Activated B cell treated with CpG ODN at 0.5 μM for 24 hours (primary cell): ENCODE measurements around the gene ECE2. TPM values are rescaled to one million over a fixed set of nuclear protein-coding genes. Genes with fewer than 3 reads are reported as not detected.

Experiments
- ATAC-seq: fragments of 200-7000 bp; cut with Tn5 transposase; one replicate; pipeline ENCODE4 v1.10.0; 2021; ENCODE audit warnings: low read depth, mild to moderate bottlenecking, moderate library complexity
- CTCF ChIA-PET: fragments of 350-600 bp; sonication (Branson Sonifier 250); formaldehyde crosslinking; loops from one replicate; lab custom pipeline; 2021; ENCODE audit warnings: antibody characterized with exemption; lab: Charles Lee
- POLR2A ChIA-PET: fragments of 350-600 bp; sonication (Branson Sonifier 250); formaldehyde crosslinking; loops from one replicate; lab custom pipeline; 2021; ENCODE audit warnings: antibody characterized with exemption; lab: Charles Lee
- DNase-seq: peaks from one replicate; pipeline ENCODE4 v3.0.0; 2022
- H3K27ac Mint-ChIP-seq: one replicate; pipeline ENCODE4 v1.8.0; 2020; ENCODE audit warnings: mixed read lengths
- H3K27me3 Mint-ChIP-seq: one replicate; pipeline ENCODE4 v1.8.0; 2021; ENCODE audit warnings: mixed read lengths
- H3K36me3 Mint-ChIP-seq: one replicate; pipeline ENCODE4 v1.8.0; 2021; ENCODE audit warnings: low read depth, mixed read lengths
- H3K4me1 Mint-ChIP-seq: one replicate; pipeline ENCODE4 v1.8.0; 2021; ENCODE audit warnings: mixed read lengths
- H3K4me3 Mint-ChIP-seq: one replicate; pipeline ENCODE4 v1.8.0; 2020; ENCODE audit warnings: mild to moderate bottlenecking, mixed read lengths
- H3K9me3 Mint-ChIP-seq: one replicate; pipeline ENCODE4 v1.8.0; 2020; ENCODE audit warnings: mixed read lengths
- intact Hi-C: fragments of 100-400 bp; cut with micrococcal nuclease; formaldehyde crosslinking; loops from one replicate; pipeline ENCODE4 v1.15.1; 2024
- total RNA-seq: library from RNA; stranded (reverse); gene quantifications from 2 replicates; pipeline ENCODE4 v1.2.3, GENCODE V29; 2022
- TF ChIP-seq, protein P1 (sequence below): fragments of 200-600 bp; IDR thresholded peaks from one replicate; pipeline ENCODE4 v1.8.0; 2022; ENCODE audit warnings: antibody characterized with exemption, mild to moderate bottlenecking

ECE2 gene
- total RNA-seq, 1 donor from 2014 or later: not detected

DNA sequence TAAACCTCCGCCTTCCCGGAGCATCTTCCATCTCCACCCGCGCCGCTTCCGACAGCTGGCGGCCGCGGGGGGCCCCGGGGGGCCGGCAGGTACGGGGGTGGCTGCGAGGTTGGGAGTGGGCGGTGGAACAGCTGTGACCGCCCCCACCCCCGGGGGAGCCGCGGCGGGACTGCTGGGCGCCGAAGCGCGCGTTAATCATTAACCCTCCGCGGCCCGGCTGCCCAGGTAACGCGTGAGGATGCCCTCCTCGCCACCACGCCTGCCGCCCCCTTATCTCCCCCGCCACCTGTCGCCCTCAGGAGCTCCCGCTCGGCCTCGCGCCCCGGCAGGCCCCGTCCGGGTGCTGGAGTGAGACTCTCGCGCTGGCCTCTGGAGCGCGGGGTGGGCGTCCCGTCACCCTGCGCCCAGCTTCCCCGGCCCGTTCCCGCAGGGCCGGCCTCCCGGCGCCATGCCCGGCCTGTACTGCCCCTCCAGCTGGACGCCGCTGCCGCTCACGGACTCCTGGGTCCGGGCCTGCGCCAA is 45.7 kb upstream of the ECE2 start:
- H3K4me3 Mint-ChIP-seq: peak overlapping the region; percentile 35
- DNase-seq: peak; percentile 45
- no peaks in the 10 kb centered on the region for H3K9me3 Mint-ChIP-seq
- no peak overlapping the region for H3K27ac Mint-ChIP-seq
- peaks cover 43% of the 10 kb centered on the region for H3K27me3 Mint-ChIP-seq
- CTCF ChIA-PET: no interaction called here
- H3K36me3 Mint-ChIP-seq: no peaks in the 10 kb centered on the region
- peaks cover 15% of the 10 kb centered on the region for H3K4me1 Mint-ChIP-seq
- POLR2A ChIA-PET: no interaction called here
- TF ChIP-seq, protein P1, sequence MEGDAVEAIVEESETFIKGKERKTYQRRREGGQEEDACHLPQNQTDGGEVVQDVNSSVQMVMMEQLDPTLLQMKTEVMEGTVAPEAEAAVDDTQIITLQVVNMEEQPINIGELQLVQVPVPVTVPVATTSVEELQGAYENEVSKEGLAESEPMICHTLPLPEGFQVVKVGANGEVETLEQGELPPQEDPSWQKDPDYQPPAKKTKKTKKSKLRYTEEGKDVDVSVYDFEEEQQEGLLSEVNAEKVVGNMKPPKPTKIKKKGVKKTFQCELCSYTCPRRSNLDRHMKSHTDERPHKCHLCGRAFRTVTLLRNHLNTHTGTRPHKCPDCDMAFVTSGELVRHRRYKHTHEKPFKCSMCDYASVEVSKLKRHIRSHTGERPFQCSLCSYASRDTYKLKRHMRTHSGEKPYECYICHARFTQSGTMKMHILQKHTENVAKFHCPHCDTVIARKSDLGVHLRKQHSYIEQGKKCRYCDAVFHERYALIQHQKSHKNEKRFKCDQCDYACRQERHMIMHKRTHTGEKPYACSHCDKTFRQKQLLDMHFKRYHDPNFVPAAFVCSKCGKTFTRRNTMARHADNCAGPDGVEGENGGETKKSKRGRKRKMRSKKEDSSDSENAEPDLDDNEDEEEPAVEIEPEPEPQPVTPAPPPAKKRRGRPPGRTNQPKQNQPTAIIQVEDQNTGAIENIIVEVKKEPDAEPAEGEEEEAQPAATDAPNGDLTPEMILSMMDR: no peak
- ATAC-seq: peak; percentile 4
- intact Hi-C loops: no loop called here

GRCh38 chr3:184230603-184231528 is 45.0 kb upstream of the ECE2 start:
- H3K4me3 Mint-ChIP-seq: peak overlapping the region; percentile 81
- ATAC-seq (no peak), DNase-seq (no peak)
- H3K36me3 Mint-ChIP-seq: no peaks in the 10 kb centered on the region
- H3K9me3 Mint-ChIP-seq: no peaks in the 10 kb centered on the region
- H3K4me1 Mint-ChIP-seq: peaks cover 15% of the 10 kb centered on the region
- H3K27me3 Mint-ChIP-seq: peaks cover 42% of the 10 kb centered on the region
- POLR2A ChIA-PET: no interaction called here
- intact Hi-C loops: no loop called here
- TF ChIP-seq, protein P1: no peak
- H3K27ac Mint-ChIP-seq: no peak overlapping the region
- CTCF ChIA-PET: interaction anchor here (1.1 kb wide), 1 partner anchor 19 kb away, joined by 4 read pairs; the partner anchor contains the start of gene EEF1AKMT4

DNA sequence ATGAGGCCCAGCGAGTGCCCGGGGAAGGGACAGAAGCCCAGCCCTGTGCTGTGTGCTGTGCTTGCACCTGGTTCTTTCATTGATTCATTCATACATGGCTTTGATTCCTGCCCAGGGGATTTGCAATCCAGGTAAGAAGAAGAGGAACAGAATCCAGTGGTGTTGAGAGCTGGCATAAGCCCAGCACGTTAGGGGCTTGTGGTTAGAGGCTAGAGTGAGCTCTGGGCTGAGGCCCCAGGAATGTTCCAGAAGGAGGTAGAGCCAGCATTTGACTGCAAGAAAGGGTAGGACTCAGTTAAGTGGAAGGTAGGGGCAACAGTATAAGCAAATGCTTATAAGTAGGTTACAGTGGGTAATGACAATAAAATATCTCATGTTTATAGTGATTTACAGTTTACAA is 44.2 kb upstream of the ECE2 start:
- peak overlapping the region; percentile 81 for H3K4me3 Mint-ChIP-seq
- ATAC-seq (no peak), DNase-seq (no peak)
- ChIA-PET POLR2A (no interaction called here), CTCF (interaction anchor here (1.1 kb wide), 1 partner anchor 18 kb away, joined by 4 read pairs; the partner anchor contains the start of gene EEF1AKMT4)
- TF ChIP-seq, protein P1: no peak
- peaks cover 15% of the 10 kb centered on the region for H3K4me1 Mint-ChIP-seq
- H3K27me3 Mint-ChIP-seq: peaks cover 37% of the 10 kb centered on the region
- H3K27ac Mint-ChIP-seq: no peak overlapping the region
- no peaks in the 10 kb centered on the region for H3K9me3 Mint-ChIP-seq
- no peaks in the 10 kb centered on the region for H3K36me3 Mint-ChIP-seq
- intact Hi-C loops: no loop called here

- TF ChIP-seq, protein P1: no peak
- Mint-ChIP-seq H3K4me3 (no peak overlapping the region), H3K27ac (no peak overlapping the region), H3K9me3 (no peaks in the 10 kb centered on the region), H3K36me3 (no peaks in the 10 kb centered on the region), H3K27me3 (peaks cover 32% of the 10 kb centered on the region), H3K4me1 (peaks cover 15% of the 10 kb centered on the region)
- ChIA-PET CTCF (no interaction called here), POLR2A (no interaction called here)
- intact Hi-C loops: no loop called here
- ATAC-seq: no peak
- DNase-seq: no peak
Measured at GRCh38 chr3:184233127-184233843, 42.5 kb upstream of the ECE2 start.

DNA sequence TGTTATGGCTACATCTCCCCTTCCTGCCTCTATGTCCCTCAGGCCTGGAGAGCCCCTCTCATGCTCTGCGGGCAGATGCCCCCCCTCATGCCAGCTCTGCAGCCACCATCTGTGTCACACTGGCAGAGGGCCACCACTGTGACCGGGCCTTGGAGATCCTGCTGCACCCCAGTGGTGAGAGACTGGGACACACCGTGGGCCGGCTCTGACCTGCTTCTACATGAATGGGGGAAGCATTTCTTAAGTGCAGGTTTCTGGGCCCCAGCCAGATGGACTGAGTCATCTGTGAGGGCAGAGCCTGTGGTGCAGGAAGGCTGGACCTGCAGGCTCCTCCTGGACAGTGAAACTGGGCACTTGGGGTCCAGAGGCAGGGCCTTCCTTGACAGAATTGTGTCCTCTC is 41.6 kb upstream of the ECE2 start:
- TF ChIP-seq, protein P1: no peak
- intact Hi-C loops: no loop called here
- CTCF ChIA-PET: no interaction called here
- H3K36me3 Mint-ChIP-seq: no peaks in the 10 kb centered on the region
- H3K4me1 Mint-ChIP-seq: peaks cover 10% of the 10 kb centered on the region
- no peak for ATAC-seq
- H3K4me3 Mint-ChIP-seq: no peak overlapping the region
- H3K27ac Mint-ChIP-seq: no peak overlapping the region
- peaks cover 26% of the 10 kb centered on the region for H3K27me3 Mint-ChIP-seq
- H3K9me3 Mint-ChIP-seq: no peaks in the 10 kb centered on the region
- POLR2A ChIA-PET: no interaction called here
- DNase-seq: no peak
